HuH-7 (cell line): Measurements from ENCODE around the gene NFATC1.

Source experiments
- DNase-seq: peaks from one replicate; pipeline ENCODE4 v3.0.0; 2011; ENCODE audit warnings: low spot score

The NFATC1 gene

DNA sequence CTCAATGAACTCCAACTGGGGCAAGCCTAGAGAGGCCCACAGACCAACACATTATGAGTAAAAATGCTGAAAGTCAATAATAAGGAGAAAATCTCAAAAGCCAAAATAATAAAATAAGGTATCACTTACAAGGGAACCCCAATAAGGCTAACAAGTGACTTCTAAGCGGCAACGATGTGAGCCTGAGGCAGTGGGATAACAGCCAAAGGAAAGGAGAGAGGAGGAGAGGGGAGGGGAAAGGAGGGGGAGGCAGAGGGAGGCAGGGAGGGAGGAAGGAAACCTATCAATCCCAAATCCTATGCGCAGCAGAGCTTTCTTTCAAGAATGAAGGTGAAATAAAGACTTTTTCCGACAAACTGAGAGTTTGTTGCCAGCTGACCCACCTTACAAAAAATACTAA is 6.0 kb upstream of the NFATC1 start:
- no peak for DNase-seq

DNA sequence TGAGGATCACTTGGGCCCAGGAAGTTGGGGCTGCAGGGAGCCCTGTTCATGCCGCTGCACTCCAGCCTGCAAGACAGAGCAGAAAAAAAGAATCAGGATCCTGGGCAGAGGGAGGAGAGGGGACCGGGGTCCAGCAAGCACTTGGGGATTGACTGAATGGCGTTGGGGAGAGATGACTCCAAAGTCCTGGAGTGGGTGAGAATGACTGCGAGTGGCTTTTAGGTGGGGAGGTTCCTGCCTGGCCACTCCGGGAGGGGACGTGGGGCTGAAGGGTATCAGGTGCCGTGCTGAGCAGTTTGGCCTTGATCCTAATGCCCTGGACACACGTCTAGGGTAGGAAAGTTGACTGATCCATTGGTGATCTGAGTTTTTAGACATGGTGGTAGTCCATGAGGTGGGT is 3.5 kb upstream of the NFATC1 start:
- DNase-seq: no peak

DNA sequence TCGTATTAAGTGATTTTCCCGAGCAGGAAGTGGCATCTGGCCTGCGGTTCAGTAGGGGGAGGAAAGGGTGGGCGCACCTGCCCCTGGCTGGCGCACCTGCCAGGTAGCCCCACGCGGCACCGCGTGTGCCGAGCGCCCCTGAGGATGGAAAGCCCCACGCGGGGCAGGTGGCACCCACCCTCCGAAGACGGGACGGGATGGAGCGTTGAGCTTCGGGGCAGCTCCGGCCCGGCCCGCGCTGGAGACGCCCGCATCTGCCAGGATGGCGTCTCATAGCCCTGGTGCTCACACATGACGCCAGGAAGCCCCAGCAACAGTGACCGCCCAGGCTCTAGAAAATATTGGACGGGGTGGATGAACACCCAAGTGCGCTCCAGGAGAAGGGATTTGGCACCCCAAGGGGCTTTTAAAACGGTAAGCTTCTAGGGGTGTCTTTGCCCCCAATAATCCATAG is 2.5 kb upstream of the NFATC1 start:
- no peak for DNase-seq

DNA sequence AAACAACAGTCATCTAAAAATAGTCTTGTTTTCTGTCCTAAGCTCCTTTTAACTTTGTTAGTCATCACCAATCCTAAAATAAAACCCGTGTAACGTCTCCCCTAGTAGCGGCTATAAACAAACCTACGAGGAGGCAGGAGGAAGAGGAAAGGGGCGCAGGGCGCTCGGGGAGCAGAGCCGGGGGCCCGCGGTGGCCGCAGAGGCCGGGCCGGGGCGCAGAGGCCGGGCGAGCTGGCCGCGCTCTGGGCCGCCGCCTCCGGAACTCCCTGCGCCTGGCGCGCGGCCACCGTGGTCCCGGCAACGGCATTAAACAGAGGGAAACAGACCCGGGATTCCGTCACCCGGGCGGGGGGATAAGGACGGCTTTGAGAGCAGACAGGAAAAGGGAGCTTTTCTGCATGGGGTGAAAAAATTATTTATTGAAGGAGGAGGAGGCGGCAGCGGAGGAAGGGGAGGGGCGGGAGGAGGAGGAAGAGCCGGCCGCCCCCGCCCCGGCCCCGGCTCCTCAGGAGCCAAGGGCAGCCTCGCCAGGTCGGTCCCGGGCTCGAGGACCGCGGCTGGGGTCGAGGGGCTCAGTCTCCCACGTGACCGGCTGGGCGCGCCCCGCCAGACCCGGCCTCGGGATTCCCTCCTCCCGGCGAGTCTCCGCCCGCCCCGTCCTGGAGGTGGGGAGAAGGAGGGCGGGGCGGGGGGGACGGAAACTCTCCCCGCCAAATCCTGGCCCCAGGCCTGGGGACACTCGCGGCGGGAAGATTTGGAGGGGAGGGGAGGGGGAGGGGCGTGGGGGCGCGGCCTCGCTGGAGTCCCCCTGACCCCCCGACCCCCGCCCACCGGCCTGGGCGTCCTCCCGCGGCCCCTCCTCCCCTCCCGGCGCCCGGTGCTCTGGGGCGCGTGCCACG is 1.8 kb upstream of the NFATC1 start:
- DNase-seq: peak; percentile 75

DNA sequence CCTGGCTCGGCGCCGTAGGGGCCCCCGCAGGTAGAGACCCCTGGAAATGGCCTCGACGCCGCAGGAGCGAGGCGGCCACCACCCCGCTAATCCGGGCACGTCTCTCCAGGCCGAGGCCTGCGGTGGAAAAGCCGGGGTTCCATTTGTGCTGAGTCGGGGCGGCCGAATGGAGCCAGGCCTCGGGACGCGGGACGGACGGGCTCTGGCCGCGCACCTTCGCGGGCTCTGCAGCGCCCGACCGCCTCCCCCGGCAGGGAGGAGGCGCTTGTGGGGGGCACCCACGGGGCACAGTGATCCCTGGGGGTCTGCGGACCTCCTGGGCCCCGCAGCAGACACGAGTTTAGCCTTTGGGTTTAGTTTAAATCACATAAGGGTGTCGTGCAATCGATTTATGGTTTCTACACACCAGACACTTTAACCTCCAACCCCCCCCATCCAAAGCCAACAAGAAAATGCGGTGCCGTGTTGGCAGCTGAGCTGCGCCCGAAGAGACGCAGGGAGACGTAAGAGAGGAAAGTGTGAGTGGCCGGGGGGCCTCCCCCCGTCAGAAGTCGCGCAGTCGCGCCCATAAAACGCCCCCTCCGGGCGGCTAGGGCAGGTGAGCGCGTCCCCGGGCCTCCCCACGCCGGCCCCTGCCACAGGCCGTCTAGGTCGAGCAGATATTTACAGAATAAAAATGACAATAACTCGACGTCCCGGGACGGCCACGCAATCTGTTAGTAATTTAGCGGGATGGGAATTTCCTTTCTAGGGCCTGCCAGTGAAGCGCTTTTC is 1.0 kb upstream of the NFATC1 start:
- peak; percentile 47 for DNase-seq

DNA sequence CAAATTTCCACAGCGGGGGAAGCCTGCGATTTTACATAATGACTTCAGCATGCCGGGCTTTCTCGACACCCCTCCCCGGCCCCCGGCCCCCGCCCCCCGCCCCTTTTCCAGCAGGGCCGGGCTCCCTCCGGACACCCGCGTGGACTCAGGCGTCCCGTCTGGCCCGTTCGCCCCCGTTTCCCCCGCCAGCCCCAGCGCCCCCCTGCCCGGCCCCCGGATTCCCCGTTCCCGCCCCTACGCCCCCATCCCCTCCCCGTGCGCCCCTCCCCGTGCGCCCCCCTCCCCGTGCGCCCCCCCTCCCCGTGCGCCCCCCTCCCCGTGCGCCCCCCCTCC is 456 bp upstream of the NFATC1 start:
- DNase-seq: no peak

DNA sequence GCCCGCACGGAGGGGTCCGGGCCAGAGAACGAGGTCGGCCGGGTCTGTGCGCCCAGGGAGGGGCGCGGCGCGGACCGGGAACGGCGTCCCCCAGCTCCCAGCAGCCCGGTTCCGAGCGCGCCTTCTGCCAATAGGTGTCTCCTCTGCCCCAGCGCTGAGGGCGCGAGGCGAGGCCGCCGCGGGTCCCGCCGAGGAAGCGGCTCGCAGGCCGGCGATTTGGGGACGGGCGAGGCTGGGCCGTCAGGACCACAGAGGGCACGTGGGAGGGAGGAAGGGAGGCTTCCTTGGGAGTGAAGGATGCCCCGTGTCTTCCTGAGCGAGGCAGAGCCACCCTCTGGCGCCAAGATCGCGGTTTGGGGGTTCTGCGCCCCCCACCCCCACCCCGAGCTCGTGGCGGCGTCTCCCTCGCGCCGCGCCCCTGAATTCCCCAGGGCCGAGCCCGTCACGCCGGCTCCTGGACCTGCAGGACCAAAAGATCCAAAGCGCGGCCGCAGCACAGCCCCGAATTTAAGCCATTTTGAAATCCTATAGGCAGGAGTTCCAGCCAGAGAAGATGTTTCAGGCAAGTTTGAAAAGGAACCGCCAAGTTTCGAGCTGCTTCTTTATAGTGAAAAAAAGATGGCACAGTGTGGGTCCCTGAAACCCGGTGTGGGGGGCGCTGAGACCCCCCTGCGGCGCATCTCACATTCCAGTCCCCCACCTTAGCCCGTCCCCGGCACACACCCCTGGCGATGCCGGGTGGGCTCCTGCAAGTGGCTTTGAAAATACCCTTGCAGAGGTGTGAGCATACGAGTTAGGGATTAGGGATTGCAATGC is 909 bp downstream of the NFATC1 start:
- no peak for DNase-seq

DNA sequence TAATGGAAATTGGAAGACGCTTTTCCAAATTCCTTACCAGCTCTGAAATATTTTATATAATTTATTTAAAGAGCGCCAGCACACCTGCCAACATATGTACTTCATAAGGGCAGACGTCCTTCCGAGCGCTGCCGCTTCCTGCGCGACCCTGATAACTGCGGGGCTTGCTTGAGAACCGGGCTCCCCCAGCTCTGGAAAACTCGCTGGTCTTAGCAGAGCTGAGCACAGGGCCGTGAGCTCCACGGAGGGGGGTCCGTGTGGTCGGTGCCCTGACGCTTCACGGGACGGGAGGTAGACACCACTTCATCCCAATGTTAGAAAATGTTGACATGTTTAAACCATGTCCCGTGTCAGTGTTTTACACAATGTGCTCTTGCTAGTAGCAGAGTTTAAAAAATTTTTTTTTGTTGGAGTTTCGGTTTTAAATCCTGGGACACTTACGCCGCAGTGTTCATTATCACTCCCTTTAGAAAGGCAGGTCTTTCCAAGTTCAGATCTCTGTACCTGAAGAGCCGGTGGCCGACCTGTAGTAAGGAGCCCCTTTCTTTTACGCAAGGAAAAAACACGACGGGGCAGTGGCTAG is 1.6 kb downstream of the NFATC1 start:
- no peak for DNase-seq

DNA sequence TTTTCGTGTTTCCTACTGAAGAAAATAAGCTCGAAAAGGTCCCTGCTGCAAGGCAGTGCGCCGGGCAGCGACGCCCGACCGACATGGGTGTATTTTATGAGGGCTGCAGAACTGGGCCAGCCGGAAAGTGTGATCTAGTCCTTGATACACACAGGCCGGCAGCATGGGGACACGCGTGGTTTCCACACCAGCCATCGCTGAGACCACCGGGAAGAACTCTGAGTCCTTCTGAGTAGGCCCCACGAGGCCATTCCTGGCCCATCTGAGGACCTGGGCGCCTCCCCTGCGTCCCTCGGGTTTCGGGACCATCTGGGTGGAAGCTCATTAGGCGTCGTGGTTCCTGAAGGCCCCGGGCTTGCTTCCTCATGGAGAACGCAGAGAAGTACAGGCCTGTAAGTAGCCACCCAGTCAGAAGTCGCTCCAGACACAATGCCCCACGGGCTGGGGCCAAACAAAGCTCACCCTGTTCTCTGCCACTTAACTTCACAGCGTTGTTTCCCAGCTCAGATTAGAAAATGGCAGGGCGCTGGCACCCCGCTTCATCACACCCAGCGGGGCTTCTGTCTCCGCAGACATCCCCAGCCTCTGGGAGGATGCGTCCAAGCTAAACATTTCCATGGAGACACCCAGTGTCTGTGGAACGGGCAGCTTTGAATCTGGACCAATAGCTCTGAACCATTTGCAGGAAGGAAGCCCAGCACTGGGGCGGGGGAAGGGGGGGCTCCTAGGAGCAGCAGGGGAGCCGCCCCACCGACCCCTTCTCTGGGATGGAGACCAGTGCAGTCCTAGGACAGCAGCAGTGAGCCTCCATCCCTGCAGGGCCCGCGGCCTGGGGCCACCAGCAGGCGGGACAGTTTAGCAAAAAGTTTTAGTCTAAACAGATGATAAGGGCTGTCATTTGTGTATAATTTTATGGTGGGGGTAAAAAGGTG is 2.4 kb downstream of the NFATC1 start:
- DNase-seq: no peak

DNA sequence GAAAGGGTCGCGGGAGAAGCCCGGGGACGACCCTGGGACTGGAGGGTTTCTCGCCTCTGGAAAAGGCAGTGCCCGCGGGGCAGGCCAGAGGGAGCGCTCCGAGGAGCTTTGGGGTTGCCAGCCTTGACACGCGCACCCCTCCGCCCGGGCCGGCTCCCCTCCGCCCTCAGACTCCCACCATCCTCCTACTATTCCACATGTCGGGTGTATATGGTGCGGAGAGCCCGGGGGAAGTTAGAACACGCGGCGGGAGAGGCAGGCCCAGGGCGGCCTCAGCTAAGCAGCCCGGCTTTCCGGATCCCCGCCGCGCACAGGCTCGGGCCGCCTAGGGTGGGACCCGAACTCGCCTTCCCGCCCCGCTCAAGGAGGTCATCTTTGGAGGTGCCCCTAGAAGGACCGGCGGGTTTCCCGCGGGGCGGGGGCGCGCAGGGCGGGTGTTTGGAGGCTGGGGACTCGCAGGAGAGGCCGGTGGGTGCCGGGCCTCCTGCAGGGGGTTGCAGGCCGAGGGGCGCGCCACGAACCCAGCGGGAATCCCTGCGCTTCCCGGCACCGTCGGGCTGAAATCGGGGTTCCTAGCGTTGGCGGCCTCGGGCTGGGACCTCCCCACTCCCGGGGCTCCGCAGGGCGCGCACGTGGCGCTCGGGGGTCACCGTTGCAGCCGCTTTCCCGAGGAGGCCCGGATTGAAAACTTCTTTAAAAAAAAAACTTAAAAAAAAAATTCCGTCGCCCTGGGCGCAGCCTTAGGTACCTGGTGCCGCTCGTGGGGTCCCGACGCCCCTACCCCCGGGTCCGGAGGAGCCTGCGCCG is 3.7 kb downstream of the NFATC1 start:
- peak; percentile 40 for DNase-seq

DNA sequence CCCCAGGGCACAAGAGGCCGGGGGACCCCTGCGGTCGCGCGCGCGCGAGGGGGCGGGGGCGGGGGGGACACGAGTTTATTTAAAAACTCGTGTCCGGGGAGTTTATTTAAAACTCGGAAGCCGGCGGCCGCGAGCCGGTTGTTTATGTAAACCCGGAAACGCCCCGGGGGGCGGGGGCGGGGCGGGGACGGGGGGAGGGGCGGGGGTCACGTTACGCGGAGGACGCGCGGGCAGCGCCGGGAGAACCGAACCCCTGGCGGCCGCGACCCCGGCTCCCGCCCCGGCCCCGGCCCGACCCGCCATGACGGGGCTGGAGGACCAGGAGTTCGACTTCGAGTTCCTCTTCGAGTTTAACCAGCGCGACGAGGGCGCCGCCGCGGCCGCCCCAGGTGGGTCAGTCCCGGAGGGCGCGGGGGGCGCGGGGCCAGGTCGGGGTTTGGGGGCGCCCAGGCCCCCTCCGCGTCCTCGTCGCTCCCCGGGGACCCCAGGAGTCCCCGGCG is 4.4 kb downstream of the NFATC1 start:
- DNase-seq: peak; percentile 87

DNA sequence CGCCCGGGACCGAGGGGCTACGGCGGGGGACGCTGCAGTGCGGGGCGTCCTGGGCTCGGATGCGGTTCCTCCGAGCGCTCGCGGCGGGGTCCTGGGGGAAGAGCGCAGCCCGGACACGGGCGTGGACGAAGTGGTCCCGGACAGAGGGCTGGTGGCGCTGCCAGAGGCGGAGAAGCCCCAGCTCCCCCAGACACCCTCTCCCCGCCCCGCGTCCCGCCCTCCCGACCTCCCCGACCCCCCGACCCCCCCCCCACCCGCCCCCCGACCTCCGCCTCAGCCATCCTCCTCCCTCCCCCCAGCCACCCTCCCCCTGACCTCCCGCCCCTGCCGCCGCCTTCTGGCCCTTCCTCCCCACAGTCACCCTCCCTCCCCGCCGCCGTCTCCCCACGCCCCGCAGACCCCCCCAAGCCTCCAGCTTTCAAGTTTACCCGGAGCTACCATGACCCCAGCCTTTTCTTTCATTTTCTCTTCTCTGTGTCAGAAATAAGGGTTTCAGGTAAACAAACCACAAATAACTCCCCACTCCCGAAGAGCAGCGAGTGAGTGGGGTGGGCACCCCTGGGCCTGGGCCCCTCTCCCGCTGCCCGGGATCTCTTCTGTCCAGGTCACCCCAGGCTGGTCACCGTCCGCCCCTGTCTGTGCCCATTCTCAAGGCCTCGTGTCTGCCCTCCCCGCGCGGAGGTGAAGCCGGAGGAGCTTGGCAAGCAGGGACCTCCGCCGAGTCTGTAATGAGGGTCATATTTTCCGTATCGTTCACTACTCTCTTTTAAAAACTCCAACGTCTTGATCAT is 5.1 kb downstream of the NFATC1 start:
- no peak for DNase-seq

DNA sequence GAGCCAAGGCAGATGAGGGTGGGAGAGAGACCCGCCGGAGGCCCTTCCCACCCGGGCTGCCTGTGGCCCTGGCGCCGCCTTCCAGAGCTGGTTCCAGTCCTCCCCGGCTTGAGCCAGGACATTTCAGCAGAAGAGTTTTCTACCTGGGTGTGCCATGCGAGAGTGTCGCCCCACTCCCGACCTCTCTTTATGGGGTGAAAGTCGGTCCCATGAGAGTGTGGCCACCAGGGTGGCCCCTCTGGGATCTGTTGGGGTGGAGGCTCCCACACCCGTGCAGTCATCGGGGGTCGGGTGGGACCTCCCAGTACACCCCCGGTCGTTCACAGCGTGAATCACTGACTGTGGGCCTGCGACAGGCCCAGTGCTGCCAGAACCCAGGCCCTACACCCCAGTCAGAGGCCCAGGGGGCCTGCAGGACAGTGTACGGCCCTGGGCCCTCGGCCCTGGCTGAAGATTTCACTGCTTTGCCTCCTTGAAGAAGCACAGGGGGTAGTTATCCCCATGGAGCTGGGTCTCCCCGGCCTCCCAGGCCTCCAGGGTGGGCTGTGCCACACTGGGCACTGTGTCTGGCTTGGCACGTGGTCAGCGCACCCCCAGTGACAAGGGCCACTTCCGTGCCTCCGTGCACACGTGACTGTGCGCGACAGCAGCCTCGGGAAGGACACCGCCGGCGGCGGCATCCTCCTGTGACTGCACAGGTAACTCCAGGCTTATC is 5.9 kb downstream of the NFATC1 start:
- DNase-seq: no peak

DNA sequence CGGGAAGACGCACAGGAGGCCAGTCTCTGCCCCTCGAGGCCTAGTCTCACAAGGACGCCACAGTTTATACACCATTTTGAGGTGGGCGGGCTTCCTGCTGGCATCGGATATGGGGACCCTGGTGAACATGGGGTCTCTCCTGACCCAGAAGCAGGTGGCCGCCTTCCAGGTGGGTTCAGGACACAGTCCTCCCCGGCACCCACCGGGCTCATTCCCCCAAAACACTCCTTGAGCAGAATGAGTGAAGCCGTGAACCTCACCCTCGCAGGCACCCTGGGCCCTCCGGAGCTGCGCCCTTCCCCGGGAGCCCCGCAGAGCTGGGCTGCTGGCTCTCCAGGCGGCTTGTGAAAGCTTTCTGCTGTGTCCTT is 6.5 kb downstream of the NFATC1 start:
- no peak for DNase-seq

DNA sequence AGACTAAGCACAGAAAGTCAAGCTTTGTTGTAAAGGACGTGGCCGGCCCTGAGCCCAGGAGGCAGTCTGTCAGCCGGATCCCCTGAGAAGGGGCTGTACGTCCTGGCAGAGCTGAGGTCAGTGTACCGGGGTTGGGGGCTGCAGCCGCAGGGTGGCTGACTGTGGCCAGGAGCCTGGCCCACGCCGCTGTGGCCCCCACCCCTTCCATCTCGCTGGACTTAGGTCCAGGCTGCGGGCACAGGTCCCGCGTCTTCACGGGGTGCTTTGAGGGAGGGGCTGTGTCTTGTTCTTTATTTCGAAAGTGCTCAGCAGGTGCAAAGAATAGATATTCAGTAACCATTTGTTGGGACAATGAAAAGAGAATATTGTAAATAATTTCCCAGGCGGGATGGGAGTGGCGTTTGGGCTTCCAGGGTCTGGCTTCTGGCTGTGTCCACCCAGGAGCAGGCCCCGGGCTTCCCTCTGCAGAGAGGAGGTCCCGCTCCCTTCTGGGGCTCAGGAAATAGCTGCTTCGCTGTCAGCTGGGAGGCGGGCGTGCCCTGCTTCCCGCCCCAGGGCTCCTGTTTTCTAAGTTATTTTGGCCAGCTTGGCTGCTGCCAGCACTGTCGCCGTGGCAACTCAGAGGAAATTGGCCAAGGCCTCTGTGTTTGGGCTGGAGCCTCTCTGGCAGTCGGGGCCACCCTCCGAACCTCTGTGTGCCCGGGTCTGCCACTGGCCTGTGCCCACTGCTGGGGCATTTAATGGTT is 7.4 kb downstream of the NFATC1 start:
- no peak for DNase-seq

DNA sequence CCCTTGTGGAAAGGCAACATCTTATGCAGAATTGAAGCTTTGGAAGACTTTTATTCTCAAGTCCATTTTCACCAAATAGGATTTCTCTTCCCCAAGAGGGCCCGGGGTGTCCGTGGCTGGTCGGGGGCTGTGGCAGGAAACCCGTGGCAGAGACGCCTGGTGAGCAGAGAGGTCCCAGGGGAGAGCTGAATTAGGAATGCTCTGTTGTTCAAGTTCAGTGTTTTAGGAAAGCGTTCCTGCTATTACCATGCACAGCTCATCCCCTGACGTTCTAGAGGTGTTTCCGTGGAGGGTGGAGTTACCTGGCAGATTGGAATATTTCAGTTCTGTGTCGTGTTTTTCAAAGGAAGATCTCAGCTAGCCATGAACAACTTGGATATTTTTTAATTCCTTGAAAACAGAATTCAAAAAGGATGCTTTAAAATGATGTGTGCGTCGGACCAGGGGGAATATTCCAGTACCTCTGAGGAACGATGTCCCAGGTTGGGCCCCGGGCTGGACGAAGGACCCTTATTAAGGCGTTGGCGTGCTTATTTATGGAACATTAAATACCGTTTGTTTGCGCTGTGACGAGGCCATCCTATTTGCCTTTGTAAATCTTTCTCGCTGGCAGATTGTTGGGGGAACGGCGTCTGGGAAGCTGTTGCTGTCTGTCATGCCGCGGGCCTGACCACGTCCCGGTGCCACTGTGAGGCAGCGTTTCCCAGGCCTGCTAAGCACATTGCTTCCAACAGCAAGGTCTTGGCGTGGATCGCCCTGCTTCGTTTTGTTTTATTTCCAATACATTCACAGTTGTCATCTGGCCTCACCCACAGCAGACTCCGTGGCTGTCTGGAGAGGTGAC is 8.2 kb downstream of the NFATC1 start:
- no peak for DNase-seq

DNA sequence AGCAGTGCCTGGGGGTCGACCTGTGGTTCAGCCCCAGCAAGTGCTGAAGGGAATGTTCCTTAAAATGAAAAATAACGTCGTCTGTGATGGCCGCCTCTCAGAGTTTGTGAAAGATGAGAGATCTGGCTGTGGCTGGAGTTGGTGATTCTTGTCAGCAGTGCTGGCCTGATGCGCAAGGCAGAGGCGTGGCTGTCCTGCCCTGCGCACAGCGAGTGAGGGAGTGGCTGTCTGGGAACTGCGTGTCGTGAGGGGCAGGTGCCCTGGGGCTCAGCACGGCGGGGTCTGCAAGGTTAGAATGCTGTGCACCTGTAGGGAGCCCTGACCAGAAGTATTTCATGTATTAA is 8.8 kb downstream of the NFATC1 start:
- DNase-seq: no peak
